HG02943 (cell line): Measurements from ENCODE around the gene INSIG2.
"Not testable (repeated sequence)": the region's sequence is repeated elsewhere in the genome, so short reads cannot be mapped to it uniquely, and the experiment has no call there.

Source experiments
- ATAC-seq: cut with Tn5 transposase; IDR thresholded peaks from one replicate; pipeline ENCODE4 v1.9.1; 2021; ENCODE audit warnings: mild to moderate bottlenecking, low read depth, moderate library complexity; ENCODE audit not compliant: unreplicated experiment

INSIG2 gene

GRCh38 chr2:118058951-118059350, 29.3 kb upstream of the INSIG2 start:
- no peak for ATAC-seq

- ATAC-seq, result no peak
These were observed 28.3 kb upstream of the INSIG2 start for GRCh38 chr2:118059919-118060478.

- peak; percentile 67 for ATAC-seq
These were observed 26.9 kb upstream of the INSIG2 start for GRCh38 chr2:118061135-118061955.

GRCh38 chr2:118062048-118062447, 26.2 kb upstream of the INSIG2 start:
- ATAC-seq, result no peak

- ATAC-seq, result no peak
These were observed 25.6 kb upstream of the INSIG2 start for GRCh38 chr2:118062669-118063068.

- ATAC-seq, result no peak
These were observed 23.1 kb upstream of the INSIG2 start for GRCh38 chr2:118065015-118065706.

GRCh38 chr2:118065921-118066511, 22.3 kb upstream of the INSIG2 start:
- no peak for ATAC-seq

GRCh38 chr2:118077636-118078247, 10.5 kb upstream of the INSIG2 start:
- no peak for ATAC-seq

GRCh38 chr2:118078734-118079133, 9.5 kb upstream of the INSIG2 start:
- no peak for ATAC-seq

GRCh38 chr2:118084491-118085089, 3.7 kb upstream of the INSIG2 start:
- ATAC-seq, result no peak

GRCh38 chr2:118085173-118086023, 2.9 kb upstream of the INSIG2 start:
- ATAC-seq, result no peak

- no peak for ATAC-seq
These were observed 2.1 kb upstream of the INSIG2 start for GRCh38 chr2:118086024-118086633.

- peak; percentile 34 for ATAC-seq
These were observed 999 bp downstream of the INSIG2 start for GRCh38 chr2:118089139-118089800.

- ATAC-seq, result no peak
These were observed 2.3 kb downstream of the INSIG2 start for GRCh38 chr2:118090387-118091139.

GRCh38 chr2:118091140-118091478, 2.8 kb downstream of the INSIG2 start:
- ATAC-seq, result no peak

- ATAC-seq, result no peak
These were observed 3.4 kb downstream of the INSIG2 start for GRCh38 chr2:118091631-118092030.

- ATAC-seq, result not testable (repeated sequence)
These were observed 5.8 kb downstream of the INSIG2 start for GRCh38 chr2:118094102-118094501.

- ATAC-seq, result no peak
These were observed 6.2 kb downstream of the INSIG2 start for GRCh38 chr2:118094503-118094902.
